Endothelial cell (in vitro differentiated cells): ENCODE results near the gene CARNS1. TPM values are rescaled to one million over a fixed set of nuclear protein-coding genes. Genes with fewer than 3 reads are reported as not detected.

Source experiments
- DNase-seq: peaks from one replicate; pipeline ENCODE4 v3.0.0; 2021; ENCODE audit warnings: low spot score
- H3K27ac Mint-ChIP-seq: one replicate; pipeline ENCODE4 v1.8.0; 2021; ENCODE audit warnings: mixed read lengths, inconsistent platforms; ENCODE audit not compliant: unreplicated experiment
- H3K27me3 Mint-ChIP-seq: one replicate; pipeline ENCODE4 v1.8.0; 2021; ENCODE audit warnings: mild to moderate bottlenecking, moderate library complexity, mixed read lengths, inconsistent platforms; ENCODE audit not compliant: unreplicated experiment
- H3K36me3 Mint-ChIP-seq: one replicate; pipeline ENCODE4 v1.8.0; 2021; ENCODE audit warnings: mild to moderate bottlenecking, low read depth, mixed read lengths, inconsistent platforms; ENCODE audit not compliant: unreplicated experiment
- H3K4me1 Mint-ChIP-seq: one replicate; pipeline ENCODE4 v1.8.0; 2021; ENCODE audit warnings: mild to moderate bottlenecking, mixed read lengths, inconsistent platforms; ENCODE audit not compliant: unreplicated experiment
- H3K4me3 Mint-ChIP-seq: one replicate; pipeline ENCODE4 v1.8.0; 2021; ENCODE audit warnings: mild to moderate bottlenecking, mixed read lengths, inconsistent platforms; ENCODE audit not compliant: unreplicated experiment
- H3K9me3 Mint-ChIP-seq: one replicate; pipeline ENCODE4 v1.8.0; 2021; ENCODE audit warnings: mixed read lengths, inconsistent platforms; ENCODE audit not compliant: unreplicated experiment
- total RNA-seq: library from RNA; stranded (reverse); fragmentation: NEBNext Ultra II Directional; extraction: Animal tissue kit (Norgen Biotek cat#: 25700); gene quantifications from one replicate; pipeline ENCODE4 v1.2.1, GENCODE V29; 2021; ENCODE audit not compliant: unreplicated experiment
- TF ChIP-seq, protein P1 (sequence below): fragments of 200-600 bp; sonication (generic); IDR thresholded peaks from one replicate; pipeline ENCODE4 v1.5.0; 2021; ENCODE audit warnings: antibody characterized with exemption; ENCODE audit not compliant: unreplicated experiment

CARNS1 gene
- total RNA-seq, 1 donor from 2014 or later: not detected

DNA sequence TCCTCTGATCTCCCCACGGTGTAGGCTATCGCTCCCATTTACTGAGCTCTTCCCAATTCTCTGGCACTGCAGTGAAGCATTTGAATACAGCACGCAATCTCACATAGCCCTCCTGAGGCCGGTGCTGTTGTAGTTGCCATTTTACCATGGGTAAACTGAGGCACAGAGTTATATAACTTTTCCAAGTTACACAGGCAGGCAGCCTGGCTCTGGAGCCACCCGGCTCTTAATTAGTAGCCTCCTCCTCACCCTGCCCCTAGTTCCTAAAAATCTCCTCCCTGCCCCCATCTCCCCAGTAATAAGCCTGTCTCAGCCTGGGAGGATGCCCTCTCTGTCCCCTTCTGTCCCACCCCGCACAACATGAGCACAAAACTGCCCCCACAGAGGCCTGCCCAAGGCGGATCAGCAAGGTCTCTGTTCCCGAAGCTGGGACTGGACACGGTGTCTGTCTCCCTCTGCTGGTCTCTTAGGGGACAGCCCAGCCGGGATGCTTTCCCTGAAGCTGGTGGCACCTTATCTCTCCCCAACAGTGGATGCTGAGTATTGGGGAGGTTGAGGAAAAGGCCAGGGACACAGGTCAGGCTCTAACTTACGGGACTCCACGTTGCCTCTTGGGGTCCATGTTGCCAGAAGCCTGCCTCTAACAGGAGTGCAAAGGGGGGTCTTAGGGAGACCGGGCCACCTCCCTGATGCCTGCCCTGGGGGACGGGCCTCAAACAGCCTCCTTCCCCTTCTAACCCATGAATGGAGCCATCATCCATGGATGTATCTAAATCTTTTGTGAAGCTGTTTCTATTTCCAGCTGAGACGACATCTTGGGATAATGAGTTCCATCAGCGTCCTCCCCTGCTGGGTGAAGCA lies 33.0 kb upstream of the CARNS1 start:
- TF ChIP-seq, protein P1, sequence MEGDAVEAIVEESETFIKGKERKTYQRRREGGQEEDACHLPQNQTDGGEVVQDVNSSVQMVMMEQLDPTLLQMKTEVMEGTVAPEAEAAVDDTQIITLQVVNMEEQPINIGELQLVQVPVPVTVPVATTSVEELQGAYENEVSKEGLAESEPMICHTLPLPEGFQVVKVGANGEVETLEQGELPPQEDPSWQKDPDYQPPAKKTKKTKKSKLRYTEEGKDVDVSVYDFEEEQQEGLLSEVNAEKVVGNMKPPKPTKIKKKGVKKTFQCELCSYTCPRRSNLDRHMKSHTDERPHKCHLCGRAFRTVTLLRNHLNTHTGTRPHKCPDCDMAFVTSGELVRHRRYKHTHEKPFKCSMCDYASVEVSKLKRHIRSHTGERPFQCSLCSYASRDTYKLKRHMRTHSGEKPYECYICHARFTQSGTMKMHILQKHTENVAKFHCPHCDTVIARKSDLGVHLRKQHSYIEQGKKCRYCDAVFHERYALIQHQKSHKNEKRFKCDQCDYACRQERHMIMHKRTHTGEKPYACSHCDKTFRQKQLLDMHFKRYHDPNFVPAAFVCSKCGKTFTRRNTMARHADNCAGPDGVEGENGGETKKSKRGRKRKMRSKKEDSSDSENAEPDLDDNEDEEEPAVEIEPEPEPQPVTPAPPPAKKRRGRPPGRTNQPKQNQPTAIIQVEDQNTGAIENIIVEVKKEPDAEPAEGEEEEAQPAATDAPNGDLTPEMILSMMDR: peak; percentile 75
- H3K27me3 Mint-ChIP-seq: peaks cover 13% of the 10 kb centered on the region
- no peaks in the 10 kb centered on the region for H3K36me3 Mint-ChIP-seq
- H3K27ac Mint-ChIP-seq: peak overlapping the region; percentile 78
- peak; percentile 88 for DNase-seq
- peaks cover 4% of the 10 kb centered on the region for H3K4me1 Mint-ChIP-seq
- H3K4me3 Mint-ChIP-seq: no peak overlapping the region
- no peaks in the 10 kb centered on the region for H3K9me3 Mint-ChIP-seq

DNA sequence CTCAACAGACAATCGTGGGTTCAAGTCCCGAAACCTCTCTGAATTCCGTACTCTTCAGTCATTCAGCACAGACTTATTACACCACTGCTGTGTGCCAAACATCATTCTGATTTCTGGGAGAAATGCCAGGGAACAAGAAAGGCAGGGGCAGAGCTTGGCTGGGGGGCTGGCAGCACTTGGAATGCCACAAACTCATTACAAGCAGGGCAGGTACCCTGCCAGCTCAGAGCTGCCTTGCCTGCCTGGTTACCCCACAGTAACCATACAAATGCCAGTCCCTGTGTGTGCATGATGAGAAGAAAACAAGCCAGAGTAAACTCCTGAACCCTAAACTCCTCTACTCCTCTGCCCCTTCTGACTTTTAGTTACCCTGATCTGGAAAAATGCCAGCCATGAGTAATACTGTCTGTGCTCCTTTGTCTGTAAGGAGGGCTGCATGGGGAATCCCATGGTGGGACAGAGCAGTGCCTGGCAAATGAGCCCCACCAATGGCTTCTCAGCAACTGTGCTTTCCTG lies 30.6 kb upstream of the CARNS1 start:
- Mint-ChIP-seq H3K27me3 (peaks cover 16% of the 10 kb centered on the region), H3K9me3 (no peaks in the 10 kb centered on the region), H3K36me3 (no peaks in the 10 kb centered on the region), H3K27ac (no peak overlapping the region), H3K4me3 (no peak overlapping the region), H3K4me1 (peaks cover 13% of the 10 kb centered on the region)
- TF ChIP-seq, protein P1: no peak
- no peak for DNase-seq

DNA sequence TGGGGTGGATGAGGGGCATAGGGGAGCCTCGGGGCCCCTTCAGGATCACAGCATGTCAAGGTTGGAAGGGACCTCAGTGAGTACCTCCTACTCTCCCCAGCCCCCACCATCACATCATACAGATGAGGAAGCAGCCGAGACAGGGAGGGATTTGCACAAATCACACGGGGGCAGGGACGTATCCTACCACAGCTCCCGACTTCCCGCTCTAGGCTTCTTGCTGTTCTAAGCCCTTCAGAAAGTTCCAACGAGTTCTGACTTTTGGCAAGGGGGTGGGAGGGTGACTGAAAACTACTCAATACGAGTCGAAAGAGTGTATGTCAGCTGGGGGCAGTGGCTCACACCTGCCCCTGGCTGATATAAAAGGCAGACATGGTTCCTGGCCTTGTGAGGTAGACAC lies 28.4 kb upstream of the CARNS1 start:
- Mint-ChIP-seq H3K4me3 (no peak overlapping the region), H3K36me3 (no peaks in the 10 kb centered on the region), H3K27me3 (peaks cover 14% of the 10 kb centered on the region), H3K27ac (no peak overlapping the region), H3K4me1 (peaks cover 13% of the 10 kb centered on the region), H3K9me3 (no peaks in the 10 kb centered on the region)
- no peak for DNase-seq
- TF ChIP-seq, protein P1: no peak

DNA sequence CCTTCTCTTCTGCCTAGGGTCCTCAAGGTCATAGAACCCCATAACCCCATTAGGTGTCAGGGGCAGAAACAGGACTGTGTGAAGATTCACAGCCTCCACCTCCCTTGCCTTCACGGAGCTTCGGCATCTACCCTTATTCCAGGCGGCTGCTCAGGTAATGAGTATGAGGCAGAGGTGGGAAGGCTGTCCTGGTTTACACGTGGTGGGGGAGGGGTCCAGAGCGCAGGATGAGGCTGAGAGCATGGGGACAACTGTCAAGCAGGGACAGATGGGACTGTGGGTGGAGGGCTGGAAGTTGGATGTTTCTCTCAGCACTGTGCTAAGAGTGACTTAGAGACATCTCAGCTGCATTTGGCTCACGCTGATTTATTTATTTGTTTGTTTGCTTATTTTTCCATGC lies 28.0 kb upstream of the CARNS1 start:
- TF ChIP-seq, protein P1: no peak
- Mint-ChIP-seq H3K4me3 (peak overlapping the region; percentile 65), H3K36me3 (no peaks in the 10 kb centered on the region), H3K4me1 (peaks cover 17% of the 10 kb centered on the region), H3K9me3 (no peaks in the 10 kb centered on the region), H3K27me3 (peaks cover 14% of the 10 kb centered on the region), H3K27ac (no peak overlapping the region)
- no peak for DNase-seq

DNA sequence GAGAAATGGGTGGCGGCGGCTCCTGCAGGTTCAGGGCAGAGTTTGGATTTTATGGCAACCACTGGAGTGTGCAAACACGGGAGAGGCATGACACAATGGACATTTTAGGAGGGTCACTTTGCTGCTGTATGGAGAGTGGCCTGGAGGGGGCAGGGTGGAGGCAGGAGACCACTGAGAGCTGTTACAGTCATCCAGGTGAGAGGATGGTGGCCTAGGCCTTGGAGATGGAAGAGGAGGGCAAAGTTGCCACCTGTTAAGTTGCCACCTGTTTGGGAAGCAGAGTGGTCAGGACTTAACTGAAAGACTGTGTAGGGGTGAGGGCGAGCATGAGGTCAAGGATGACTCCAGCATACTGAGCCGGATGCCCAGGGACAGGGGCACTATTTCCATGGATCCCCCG lies 26.0 kb upstream of the CARNS1 start:
- H3K4me3 Mint-ChIP-seq: peak overlapping the region; percentile 80
- no peaks in the 10 kb centered on the region for H3K9me3 Mint-ChIP-seq
- TF ChIP-seq, protein P1: peak; percentile 66
- H3K36me3 Mint-ChIP-seq: peaks cover 5% of the 10 kb centered on the region
- DNase-seq: peak; percentile 75
- H3K27me3 Mint-ChIP-seq: peaks cover 16% of the 10 kb centered on the region
- peak overlapping the region; percentile 48 for H3K27ac Mint-ChIP-seq
- H3K4me1 Mint-ChIP-seq: peaks cover 20% of the 10 kb centered on the region
